Ramos (cell line): ENCODE measurements around the gene PLAGL2.
"Not testable (repeated sequence)": the region's sequence is repeated elsewhere in the genome, so short reads cannot be mapped to it uniquely, and the experiment has no call there.

Source experiments
- in situ Hi-C: fragments of 300-500 bp; cut with MboI; formaldehyde crosslinking; loops from one replicate; pipeline ENCODE4 v1.14.3; 2022; ENCODE audit warnings: low sequenced_read_pairs; ENCODE audit not compliant: unreplicated experiment

Gene PLAGL2

DNA sequence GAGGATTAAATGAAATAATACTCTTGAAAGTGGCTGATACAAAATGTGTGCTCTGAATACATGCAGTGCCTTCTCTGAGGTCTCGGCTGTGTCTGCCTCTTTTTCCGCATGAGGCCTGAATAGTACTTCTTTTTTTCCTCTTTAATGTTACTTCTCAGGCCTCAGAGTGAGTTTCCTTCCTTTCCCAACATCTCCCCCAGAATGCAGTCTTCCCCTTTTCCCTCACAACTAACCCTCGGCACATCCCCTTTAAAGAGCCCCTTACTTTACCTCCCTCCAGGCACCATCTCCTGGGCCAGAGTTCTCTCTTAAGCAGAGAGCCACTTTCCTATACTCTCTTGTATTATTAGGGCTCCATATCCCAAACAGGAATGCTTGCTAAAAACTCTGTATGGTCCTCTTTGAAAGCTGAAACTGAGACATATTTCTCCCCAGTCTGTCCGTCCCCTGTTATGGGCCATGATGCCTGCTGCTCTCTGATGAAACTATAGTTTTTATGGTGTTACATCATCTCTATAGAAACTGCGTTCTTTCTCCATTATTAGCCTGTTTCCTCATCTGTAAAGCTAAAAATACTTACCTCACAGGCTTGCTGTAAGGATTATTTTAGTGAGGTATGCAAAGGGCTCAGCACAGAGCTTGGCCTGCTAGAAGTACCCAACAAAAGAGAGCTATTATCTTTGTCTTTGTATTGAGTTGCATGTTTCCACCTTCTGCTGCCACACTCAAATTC lies 2.3 kb downstream of the PLAGL2 start:
- in situ Hi-C loops = no loop called here

DNA sequence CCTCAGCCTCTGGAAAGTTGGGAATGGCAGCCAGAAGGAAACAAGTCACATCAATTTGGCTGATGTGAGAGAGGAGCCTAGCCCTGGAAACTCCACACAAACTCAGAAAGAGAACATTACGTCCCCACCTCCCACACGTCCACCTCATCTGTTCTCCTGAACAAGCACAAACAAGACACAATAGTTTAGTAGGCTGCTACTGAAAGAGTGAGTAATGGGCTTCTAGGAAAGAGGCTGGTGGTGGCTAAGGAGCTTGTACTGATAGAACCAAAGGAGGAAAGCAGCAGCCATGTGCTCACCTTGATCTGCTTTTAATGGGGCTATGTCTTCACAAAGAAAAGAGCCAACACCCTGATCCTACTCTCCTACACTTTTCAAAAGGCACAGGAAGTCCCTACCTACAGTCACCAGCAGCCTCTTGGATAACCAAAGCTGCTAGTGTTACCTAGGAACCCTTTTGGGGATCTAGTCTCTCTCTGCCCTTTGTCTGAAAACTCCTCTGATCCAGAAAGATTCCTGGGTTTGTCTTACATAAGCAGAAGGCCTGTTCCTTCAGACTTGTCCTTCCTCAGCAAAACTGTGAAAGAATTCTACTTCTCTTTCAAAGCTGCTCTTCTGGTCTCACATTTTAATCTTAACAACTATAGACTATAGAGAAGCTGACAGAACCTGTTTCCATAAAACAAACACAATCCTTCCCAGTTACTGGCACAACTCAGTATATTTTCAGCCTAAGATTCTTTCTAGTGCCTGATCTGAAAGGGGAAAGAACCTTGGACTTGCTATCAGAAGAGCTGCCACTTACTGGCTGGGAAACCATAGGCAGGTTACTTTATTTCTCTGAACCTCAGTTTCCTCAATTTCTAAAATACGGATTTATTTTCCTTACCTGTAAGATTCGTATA lies 3.1 kb downstream of the PLAGL2 start:
- in situ Hi-C loops = no loop called here

- in situ Hi-C loops = no loop called here
Observed at GRCh38 chr20:32203356-32204204, 4.0 kb downstream of the PLAGL2 start.

DNA sequence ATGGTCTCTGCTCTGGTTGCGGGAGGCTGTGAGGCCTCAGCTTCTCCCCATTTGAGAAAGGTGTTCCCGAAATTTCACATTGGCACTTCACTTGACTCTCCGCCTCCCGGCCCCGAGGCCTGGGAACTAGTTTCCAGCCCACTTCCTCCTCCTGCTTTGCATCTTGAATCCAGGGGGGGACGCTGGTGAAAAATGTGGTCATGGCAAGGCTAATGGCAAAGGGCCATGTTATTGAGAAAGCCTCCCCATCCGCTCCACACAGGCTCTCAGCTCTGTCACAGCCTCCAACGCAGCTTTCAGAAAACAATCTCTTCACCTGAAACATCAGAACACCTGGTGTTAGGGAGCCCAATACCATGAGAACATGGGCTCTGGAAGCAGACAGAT lies 5.6 kb downstream of the PLAGL2 start:
- in situ Hi-C loops = no loop called here

DNA sequence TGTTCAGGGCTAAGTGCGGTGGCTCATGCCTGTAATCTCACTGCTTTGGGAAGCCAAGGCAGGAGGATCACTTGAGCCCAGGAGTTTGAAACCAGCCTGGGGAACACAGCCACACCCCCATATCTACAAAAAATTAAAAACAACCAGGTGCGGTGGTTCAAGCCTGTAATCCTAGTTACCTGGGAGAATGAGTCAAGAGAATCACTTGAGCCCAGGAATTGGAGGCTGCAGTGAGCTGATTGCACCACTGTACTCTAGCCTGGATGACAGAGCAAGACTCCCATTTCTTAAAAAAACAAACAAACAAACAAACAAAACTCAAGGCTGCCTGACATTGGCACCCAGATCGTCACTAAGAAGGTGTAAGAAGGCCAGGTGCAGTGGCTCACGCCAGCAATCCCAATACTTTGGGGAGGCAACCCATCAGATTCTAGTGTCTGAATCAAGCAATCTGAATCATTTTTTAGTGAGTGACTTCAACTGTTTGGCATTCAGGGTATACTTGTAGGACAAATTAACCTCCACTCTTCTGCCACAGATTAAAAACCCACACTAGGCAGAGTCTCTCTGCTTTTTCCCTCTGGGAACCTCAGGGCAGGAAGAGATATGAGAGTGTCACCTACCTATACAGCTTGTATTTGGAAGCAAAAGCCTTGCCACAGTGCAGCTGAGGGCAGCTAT lies 6.1 kb downstream of the PLAGL2 start:
- in situ Hi-C loops = no loop called here

GRCh38 chr20:32199006-32199405 lies 8.5 kb downstream of the PLAGL2 start:
- in situ Hi-C loops = no loop called here

- in situ Hi-C loops = not testable (repeated sequence)
Observed at GRCh38 chr20:32197136-32197535, 10.4 kb downstream of the PLAGL2 start.

DNA sequence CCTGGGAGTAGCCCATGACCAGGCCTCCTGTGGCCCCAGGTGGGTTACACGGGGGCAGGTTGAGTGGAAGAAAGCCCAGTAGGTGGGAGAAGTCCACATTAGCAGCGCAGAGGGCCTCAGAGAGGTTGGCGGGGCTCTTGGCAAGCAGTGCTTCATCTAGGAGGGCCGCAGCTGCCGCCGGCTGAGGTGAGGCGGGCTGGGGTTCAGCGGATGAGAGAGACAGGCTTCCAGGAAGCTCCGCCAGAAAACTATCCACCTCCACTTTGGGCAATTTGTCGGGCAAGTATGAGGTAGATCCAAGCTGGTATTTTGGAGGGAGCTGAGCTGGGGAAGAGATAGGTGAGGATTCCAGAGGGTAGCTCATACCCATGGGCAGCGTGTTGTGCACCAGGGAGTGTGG lies 10.9 kb downstream of the PLAGL2 start:
- in situ Hi-C loops = not testable (repeated sequence)

DNA sequence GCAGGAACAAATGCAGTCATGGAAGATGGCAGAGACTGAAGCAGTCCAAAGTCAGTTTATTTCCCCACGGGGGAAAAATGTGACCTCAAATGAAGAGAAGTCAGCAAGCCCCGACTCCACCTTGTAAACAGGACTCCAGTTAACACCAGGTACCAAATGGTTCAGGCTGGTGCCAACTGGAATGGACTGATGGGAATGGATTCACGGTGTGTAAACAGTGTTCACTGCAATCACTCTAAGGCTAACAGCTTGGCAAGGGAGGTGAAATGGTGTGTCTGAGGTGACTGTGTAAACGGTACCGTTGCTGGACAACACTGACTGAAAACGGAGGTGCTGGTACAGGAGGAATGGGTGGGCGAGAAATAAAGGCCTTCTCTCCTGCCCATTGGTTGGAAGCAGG lies 12.0 kb downstream of the PLAGL2 start:
- in situ Hi-C loops = no loop called here

GRCh38 chr20:32193996-32194395 lies 13.5 kb downstream of the PLAGL2 start:
- in situ Hi-C loops = no loop called here

GRCh38 chr20:32193336-32193735 lies 14.2 kb downstream of the PLAGL2 start:
- in situ Hi-C loops = not testable (repeated sequence)

GRCh38 chr20:32192698-32193097 lies 14.8 kb downstream of the PLAGL2 start:
- in situ Hi-C loops = no loop called here

DNA sequence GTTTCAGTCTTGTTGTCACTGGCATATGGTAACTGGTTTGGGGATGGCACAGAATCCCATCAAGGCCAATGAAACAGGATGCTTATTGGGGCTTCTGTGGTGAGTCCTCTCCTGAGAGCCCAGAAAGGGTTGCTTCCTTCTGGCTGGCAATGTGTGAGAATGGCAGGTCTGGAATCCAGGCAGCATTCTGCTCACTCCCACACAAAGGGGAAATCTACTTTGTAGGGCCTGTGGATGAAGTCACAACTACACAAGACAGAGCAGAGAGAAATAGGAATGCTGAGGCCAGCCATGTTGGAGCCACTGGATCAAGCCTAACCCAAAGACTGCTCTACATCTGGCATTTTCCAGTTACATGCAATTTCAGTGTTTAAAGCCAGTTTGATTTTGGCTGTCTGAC lies 15.7 kb downstream of the PLAGL2 start:
- in situ Hi-C loops = no loop called here

GRCh38 chr20:32191422-32191821 lies 16.1 kb downstream of the PLAGL2 start:
- in situ Hi-C loops = no loop called here

GRCh38 chr20:32190616-32191415 lies 16.7 kb downstream of the PLAGL2 start:
- in situ Hi-C loops = no loop called here

DNA sequence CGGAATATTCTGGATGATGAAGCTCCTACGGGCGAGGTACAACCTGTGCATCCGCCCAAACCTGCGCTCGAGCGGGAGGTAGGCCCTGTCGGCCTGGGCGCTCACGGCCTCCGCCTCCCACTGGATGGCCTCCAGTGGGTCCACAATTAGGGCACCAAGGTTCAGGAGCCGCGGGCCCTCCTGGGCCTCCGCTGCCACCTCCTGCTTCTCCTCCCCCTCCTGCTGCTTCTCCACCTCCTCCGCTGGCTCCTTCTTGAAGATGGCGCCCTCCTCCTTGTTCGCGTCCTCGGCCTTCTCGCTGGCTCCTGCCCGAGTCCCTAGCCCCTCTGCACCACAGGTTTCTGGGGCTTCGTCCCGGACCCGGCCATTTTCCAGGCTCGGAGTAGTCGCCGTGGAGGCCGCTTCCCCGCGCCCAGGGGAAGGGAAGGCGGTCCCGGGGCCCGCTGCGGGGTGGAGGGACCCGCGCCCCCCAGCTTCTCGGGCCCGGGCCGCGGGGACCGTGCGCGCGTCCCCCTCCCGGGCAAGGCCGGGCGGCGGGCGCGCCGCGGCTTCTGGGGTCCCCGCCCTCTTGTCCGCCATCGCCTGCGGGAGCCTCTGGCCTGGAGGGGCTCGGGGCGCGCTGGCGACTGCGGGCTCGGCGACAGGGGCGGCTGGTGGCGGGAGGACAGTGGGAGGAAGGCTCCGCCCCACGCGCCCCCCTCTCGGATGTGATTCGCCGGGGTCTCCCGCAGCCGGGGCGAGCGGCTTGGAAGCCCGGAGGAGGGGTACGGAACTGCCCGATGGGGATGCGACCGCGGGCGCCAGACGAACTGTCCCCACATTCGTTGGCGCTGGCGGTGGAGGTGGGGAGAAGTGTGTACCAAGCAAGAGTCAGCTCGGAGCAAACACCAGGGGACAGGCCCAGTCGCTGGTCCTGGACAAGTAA lies 17.6 kb downstream of the PLAGL2 start:
- in situ Hi-C loops = no loop called here

GRCh38 chr20:32189123-32189410 lies 18.5 kb downstream of the PLAGL2 start:
- in situ Hi-C loops = no loop called here

DNA sequence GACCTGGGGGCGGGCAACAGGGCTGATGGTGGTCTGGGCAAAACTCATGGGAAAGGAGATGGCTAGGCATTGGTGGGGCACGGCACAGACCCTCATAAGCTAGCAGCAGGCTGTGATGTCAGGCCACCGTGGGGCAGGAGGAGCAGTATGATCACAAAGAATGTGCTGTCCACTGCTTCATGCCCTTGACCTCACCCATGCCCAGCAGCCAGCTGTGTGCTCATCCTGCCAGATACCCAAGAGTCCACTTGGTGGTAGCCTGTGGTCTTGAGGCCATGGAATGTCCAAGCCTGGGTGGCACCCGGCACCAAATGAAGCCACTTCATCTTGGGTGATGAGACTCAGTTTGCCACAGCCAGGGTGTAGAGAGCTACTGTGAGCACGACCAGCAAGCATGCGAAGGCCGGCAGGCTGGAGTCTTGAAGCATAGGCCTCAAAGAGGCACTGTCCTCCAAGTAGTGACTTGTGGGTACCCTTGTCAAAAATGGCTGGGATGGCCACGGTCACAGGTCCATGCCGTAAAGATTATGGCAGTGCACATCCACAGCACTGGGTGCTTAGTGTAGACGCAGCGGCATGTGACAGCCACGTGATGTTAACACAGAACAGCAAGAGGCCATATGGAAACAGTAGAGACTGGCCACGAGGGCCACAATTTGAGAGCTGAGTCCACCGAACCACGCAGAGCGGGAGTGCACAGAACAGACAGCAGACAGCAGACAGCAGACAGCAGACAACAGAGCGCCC lies 19.0 kb downstream of the PLAGL2 start:
- in situ Hi-C loops = no loop called here
